ENCODE data around the gene DLGAP1.

GRCh38 chr18:3604498-3605408 is 850.4 kb downstream of the DLGAP1 start:
- TF ChIP-seq POLR2AphosphoS5 (IDR thresholded peaks at IDR 0.05) = peak in 3 of 4 donors; percentile 38 to 80 (median 39)
- TF ChIP-seq CTCF (IDR thresholded peaks at IDR 0.05) = no peak
- TF ChIP-seq POLR2A (IDR thresholded peaks at IDR 0.05) = no peak
- peak in 2 of 4 donors; percentile 31 to 33 for TF ChIP-seq EP300 (IDR thresholded peaks at IDR 0.05)
